ENCODE measurements around the gene FARP2. TPM values are rescaled to one million over a fixed set of nuclear protein-coding genes. Genes with fewer than 3 reads are reported as not detected.

FARP2 gene
- polyA plus RNA-seq, 1 of the 3 experiments (the other 2 are of a cell fraction) = 11.5 TPM

DNA sequence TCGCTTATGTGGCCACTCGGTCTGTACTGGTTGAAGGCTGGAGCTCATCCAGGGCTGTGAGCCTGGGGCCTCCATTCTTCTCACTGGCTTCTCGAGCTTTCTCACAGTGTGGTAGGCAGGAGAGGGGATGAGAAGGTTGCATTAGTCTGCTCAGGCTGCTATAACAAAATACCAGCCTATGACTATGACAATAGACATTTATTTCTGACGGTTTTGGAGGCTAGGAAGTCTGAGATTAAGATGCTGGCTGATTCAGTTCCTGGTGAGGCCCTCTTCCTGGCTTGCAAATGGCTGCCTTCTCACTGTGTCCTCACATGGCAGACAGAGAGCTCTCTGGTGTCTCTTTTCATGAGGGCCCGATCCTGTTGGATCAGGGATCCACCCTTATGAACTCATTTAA is 158.5 kb downstream of the FARP2 start:
- H3K36me3 ChIP-seq (replicated peaks in 1 of 2; ENCODE audit: control insufficient read depth in 1 of 2, insufficient read depth in 2 of 2, low read length in 1 of 2) = no peaks in the 10 kb centered on the region
- TF ChIP-seq SIN3A (IDR thresholded peaks at IDR 0.05; ENCODE audit: borderline replicate concordance, low read depth, low read length) (no peak), POLR2AphosphoS5 (IDR thresholded peaks at IDR 0.05; ENCODE audit: low read depth, low read length) (no peak), RAD21 (IDR thresholded peaks at IDR 0.05; ENCODE audit: low read length) (no peak), ELF1 (IDR thresholded peaks at IDR 0.05) (no peak), FOXJ3 (CRISPR knock-in tag; IDR thresholded peaks at IDR 0.05) (no peak), EP300 (IDR thresholded peaks at IDR 0.05; ENCODE audit: borderline replicate concordance in 1 of 2, low read depth in 1 of 2, low read length in 1 of 2) (no peak), TCF12 (IDR thresholded peaks at IDR 0.05) (no peak)
- TF ChIP-seq, protein P1, sequence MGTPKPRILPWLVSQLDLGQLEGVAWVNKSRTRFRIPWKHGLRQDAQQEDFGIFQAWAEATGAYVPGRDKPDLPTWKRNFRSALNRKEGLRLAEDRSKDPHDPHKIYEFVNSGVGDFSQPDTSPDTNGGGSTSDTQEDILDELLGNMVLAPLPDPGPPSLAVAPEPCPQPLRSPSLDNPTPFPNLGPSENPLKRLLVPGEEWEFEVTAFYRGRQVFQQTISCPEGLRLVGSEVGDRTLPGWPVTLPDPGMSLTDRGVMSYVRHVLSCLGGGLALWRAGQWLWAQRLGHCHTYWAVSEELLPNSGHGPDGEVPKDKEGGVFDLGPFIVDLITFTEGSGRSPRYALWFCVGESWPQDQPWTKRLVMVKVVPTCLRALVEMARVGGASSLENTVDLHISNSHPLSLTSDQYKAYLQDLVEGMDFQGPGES (IDR thresholded peaks at IDR 0.05; ENCODE audit: low read depth, low read length) = no peak
- TF ChIP-seq, protein P2, sequence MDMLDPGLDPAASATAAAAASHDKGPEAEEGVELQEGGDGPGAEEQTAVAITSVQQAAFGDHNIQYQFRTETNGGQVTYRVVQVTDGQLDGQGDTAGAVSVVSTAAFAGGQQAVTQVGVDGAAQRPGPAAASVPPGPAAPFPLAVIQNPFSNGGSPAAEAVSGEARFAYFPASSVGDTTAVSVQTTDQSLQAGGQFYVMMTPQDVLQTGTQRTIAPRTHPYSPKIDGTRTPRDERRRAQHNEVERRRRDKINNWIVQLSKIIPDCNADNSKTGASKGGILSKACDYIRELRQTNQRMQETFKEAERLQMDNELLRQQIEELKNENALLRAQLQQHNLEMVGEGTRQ (IDR thresholded peaks at IDR 0.05; ENCODE audit: borderline replicate concordance, low read depth, low read length) = no peak
- WGBS (ENCODE audit: low lambda C conversion rate) = 73% methylated on average over 5 of the region's 5 CpGs
- peaks cover 10% of the 10 kb centered on the region for H3F3A ChIP-seq (replicated peaks; ENCODE audit: insufficient read depth)
- H3K4me1 ChIP-seq (ENCODE audit: control insufficient read depth in 1 of 2, insufficient read depth in 2 of 2, low read depth in 1 of 2, low read length in 1 of 2) = peaks cover under 1% of the 10 kb centered on the region in 2 experiments; a peak in 2 of 4 replicates
- no peak overlapping the region for H2AFZ ChIP-seq (ENCODE audit: low read depth)
- no peaks in the 10 kb centered on the region for H3K9me3 ChIP-seq
- no peaks in the 10 kb centered on the region for H3K27me3 ChIP-seq (ENCODE audit: insufficient read depth)
- no peak overlapping the region for H3K27ac ChIP-seq (ENCODE audit: low read depth in 2 of 2, low read length in 1 of 2)
- no peak for DNase-seq
- CTCF ChIA-PET = no interaction called here
- no peak overlapping the region for H3K4me3 ChIP-seq (ENCODE audit: low read depth in 2 of 2, low read length in 1 of 2)
- POLR2A ChIA-PET = no interaction called here
- no peak overlapping the region for H3K9ac ChIP-seq
- H3K4me2 ChIP-seq = no peak overlapping the region
- H4K20me1 ChIP-seq (ENCODE audit: insufficient read depth) = no peaks in the 10 kb centered on the region
- H3K79me2 ChIP-seq (ENCODE audit: insufficient read depth) = no peaks in the 10 kb centered on the region
- no peaks in the 10 kb centered on the region for H3K9me2 ChIP-seq

DNA sequence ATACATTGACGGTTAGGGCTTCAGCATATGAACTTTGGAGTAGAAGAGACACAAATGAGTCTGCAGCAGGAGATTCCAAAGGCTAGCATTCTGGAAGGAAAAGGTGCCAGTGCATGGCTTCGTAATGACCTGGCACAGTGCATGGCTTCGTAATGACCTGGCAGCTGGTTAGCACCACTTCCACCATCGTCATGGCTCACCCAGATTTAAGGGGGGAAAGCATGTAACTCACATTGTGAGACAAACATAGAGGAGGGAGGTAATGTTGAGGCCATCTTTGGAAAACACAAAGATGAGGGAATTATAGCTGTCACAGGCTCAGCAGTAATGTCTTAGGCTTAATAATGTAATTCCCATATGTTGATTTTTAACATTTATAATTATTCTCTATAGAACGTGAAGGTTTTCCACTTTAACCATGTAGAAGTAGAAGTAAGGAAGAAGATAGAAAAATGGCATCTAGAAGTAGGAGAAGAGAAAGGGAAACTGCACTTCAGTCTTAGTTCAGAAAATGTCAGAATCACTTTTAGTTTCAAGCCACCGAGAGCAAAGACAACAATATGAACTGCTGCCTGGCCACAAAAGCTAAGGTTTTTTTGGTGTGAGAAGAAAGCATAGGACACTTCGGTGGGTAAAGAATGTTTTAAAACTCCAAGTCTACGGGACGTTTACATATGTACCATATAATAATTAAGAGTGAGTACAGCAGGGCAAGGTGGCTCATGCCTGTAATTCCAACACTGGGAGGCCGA is 159.1 kb downstream of the FARP2 start:
- no peak for DNase-seq
- POLR2A ChIA-PET = no interaction called here
- no peaks in the 10 kb centered on the region for H4K20me1 ChIP-seq (ENCODE audit: insufficient read depth)
- no peaks in the 10 kb centered on the region for H3K4me1 ChIP-seq (ENCODE audit: control insufficient read depth in 1 of 2, insufficient read depth in 2 of 2, low read depth in 1 of 2, low read length in 1 of 2)
- H3K9me3 ChIP-seq = no peaks in the 10 kb centered on the region
- H3K79me2 ChIP-seq (ENCODE audit: insufficient read depth) = no peaks in the 10 kb centered on the region
- H3K27ac ChIP-seq (ENCODE audit: low read depth in 2 of 2, low read length in 1 of 2) = no peak overlapping the region
- peaks cover 10% of the 10 kb centered on the region for H3F3A ChIP-seq (replicated peaks; ENCODE audit: insufficient read depth)
- WGBS (ENCODE audit: low lambda C conversion rate) = 79% methylated on average over 10 of the region's 10 CpGs
- no peak overlapping the region for H3K4me3 ChIP-seq (ENCODE audit: low read depth in 2 of 2, low read length in 1 of 2)
- H3K27me3 ChIP-seq (ENCODE audit: insufficient read depth) = no peaks in the 10 kb centered on the region
- H2AFZ ChIP-seq (ENCODE audit: low read depth) = no peak overlapping the region
- H3K36me3 ChIP-seq (replicated peaks in 1 of 2; ENCODE audit: control insufficient read depth in 1 of 2, insufficient read depth in 2 of 2, low read length in 1 of 2) = no peaks in the 10 kb centered on the region
- CTCF ChIA-PET = no interaction called here
- no peak overlapping the region for H3K4me2 ChIP-seq
- no peak for TF ChIP-seq FOXJ3 (CRISPR knock-in tag; IDR thresholded peaks at IDR 0.05)
- no peak for TF ChIP-seq TAF1 (IDR thresholded peaks at IDR 0.05; ENCODE audit: borderline replicate concordance, low read depth, low read length)
- TF ChIP-seq RXRA (IDR thresholded peaks at IDR 0.05; ENCODE audit: borderline replicate concordance, low read depth) = no peak
- TF ChIP-seq, protein P3, sequence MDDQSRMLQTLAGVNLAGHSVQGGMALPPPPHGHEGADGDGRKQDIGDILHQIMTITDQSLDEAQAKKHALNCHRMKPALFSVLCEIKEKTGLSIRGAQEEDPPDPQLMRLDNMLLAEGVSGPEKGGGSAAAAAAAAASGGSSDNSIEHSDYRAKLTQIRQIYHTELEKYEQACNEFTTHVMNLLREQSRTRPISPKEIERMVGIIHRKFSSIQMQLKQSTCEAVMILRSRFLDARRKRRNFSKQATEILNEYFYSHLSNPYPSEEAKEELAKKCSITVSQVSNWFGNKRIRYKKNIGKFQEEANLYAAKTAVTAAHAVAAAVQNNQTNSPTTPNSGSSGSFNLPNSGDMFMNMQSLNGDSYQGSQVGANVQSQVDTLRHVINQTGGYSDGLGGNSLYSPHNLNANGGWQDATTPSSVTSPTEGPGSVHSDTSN (IDR thresholded peaks at IDR 0.05) = no peak
- H3K9ac ChIP-seq = no peak overlapping the region
- H3K9me2 ChIP-seq = no peaks in the 10 kb centered on the region
